PFSK-1 (cell line): ENCODE results near the gene ANO1.

Experiments
- FOXP2 ChIP-seq: optimal IDR thresholded peaks from 2 replicates; pipeline ENCODE3; 2011; ENCODE audit warnings: borderline replicate concordance, control low read depth, inconsistent platforms; ENCODE audit not compliant: insufficient read depth; ENCODE audit errors: extremely low read length, extremely low read depth
- POLR2AphosphoS5 ChIP-seq: IDR thresholded peaks from 2 replicates; pipeline ENCODE4 v1.6.1; 2012; ENCODE audit warnings: low read depth, mild to moderate bottlenecking, control low read depth, low read length, moderate library complexity
- REST ChIP-seq, 2 experiments: IDR thresholded peaks; 2 replicates each; pipeline versions ENCODE4 v1.6.1 to v1.8.0; 2011 to 2012; ENCODE audit warnings: low read depth in 2 of 2, low read length in 2 of 2, control low read depth in 1 of 2, inconsistent platforms in 1 of 2, mild to moderate bottlenecking in 1 of 2, moderate library complexity in 1 of 2; ENCODE audit not compliant: insufficient read depth in 1 of 2
- SIN3A ChIP-seq: IDR thresholded peaks from 2 replicates; pipeline ENCODE4 v1.6.1; 2012; ENCODE audit warnings: mild to moderate bottlenecking, low read length, moderate library complexity, borderline replicate concordance; ENCODE audit not compliant: insufficient read depth
- TAF1 ChIP-seq: IDR thresholded peaks from 2 replicates; pipeline ENCODE4 v1.6.1; 2012; ENCODE audit warnings: low read length, control low read depth, borderline replicate concordance; ENCODE audit not compliant: insufficient read depth

ANO1 gene

GRCh38 chr11:70209391-70209912 lies 131.3 kb downstream of the ANO1 start:
- TF ChIP-seq REST (IDR thresholded peaks at IDR 0.05; ENCODE audit: insufficient read depth in 1 of 2, low read depth in 2 of 2, low read length in 2 of 2) (no peak), TAF1 (no peak), POLR2AphosphoS5 (no peak), SIN3A (no peak), FOXP2 (no peak)

GRCh38 chr11:70210051-70210501 lies 132.0 kb downstream of the ANO1 start:
- no peak for TF ChIP-seq TAF1
- no peak for TF ChIP-seq POLR2AphosphoS5

GRCh38 chr11:70210530-70210929 lies 132.4 kb downstream of the ANO1 start:
- TF ChIP-seq TAF1 = no peak
- no peak for TF ChIP-seq REST (IDR thresholded peaks at IDR 0.05; ENCODE audit: insufficient read depth in 1 of 2, low read depth in 2 of 2, low read length in 2 of 2)
- no peak for TF ChIP-seq SIN3A
- TF ChIP-seq FOXP2 = no peak
- TF ChIP-seq POLR2AphosphoS5 = no peak

- TF ChIP-seq SIN3A (no peak), FOXP2 (no peak), TAF1 (no peak), REST (IDR thresholded peaks at IDR 0.05; ENCODE audit: insufficient read depth in 1 of 2, low read depth in 2 of 2, low read length in 2 of 2) (no peak), POLR2AphosphoS5 (no peak)
Measured at GRCh38 chr11:70212227-70212811, 134.2 kb downstream of the ANO1 start.

- no peak for TF ChIP-seq POLR2AphosphoS5
- no peak for TF ChIP-seq FOXP2
- TF ChIP-seq SIN3A = no peak
- TF ChIP-seq TAF1 = no peak
- TF ChIP-seq REST (IDR thresholded peaks at IDR 0.05; ENCODE audit: insufficient read depth in 1 of 2, low read depth in 2 of 2, low read length in 2 of 2) = no peak
Measured at GRCh38 chr11:70220136-70220535, 142.0 kb downstream of the ANO1 start.
